ENCODE results near the gene TAL1.

- TF ChIP-seq CTCF (IDR thresholded peaks at IDR 0.05): no peak
- no peak for TF ChIP-seq ZFX (IDR thresholded peaks at IDR 0.05; ENCODE audit: borderline replicate concordance)
Observed at GRCh38 chr1:47230692-47231300, 1.2 kb downstream of the TAL1 start.
